Esophagus muscularis mucosa (tissue), 4 donors: ENCODE results near the gene NBPF3. TPM values are rescaled to one million over a fixed set of nuclear protein-coding genes. Genes with fewer than 3 reads are reported as not detected.

Source experiments
- DNase-seq: peaks from one replicate; pipeline ENCODE4 v3.0.0-alpha.2; 2017; ENCODE audit errors: extremely low spot score
- H3K27ac ChIP-seq, 4 donors: fragments of 200-600 bp; sonication (generic); replicated peaks in 1 of 4; 1 replicate in 3 of 4; 2 replicates in 1 of 4; pipeline ENCODE4 v1.5.1; 2016 to 2019; ENCODE audit warnings: mild to moderate bottlenecking in 1 of 4
- H3K27me3 ChIP-seq, 4 donors: fragments of 200-600 bp; sonication (generic); one replicate each; pipeline versions ENCODE4 v1.5.1 to v1.6.0; 2016 to 2019
- H3K36me3 ChIP-seq, 4 donors: fragments of 200-600 bp; sonication (generic); one replicate each; pipeline ENCODE4 v1.5.1; 2016 to 2019
- H3K4me1 ChIP-seq, 4 donors: fragments of 200-600 bp; sonication (generic); one replicate each; pipeline ENCODE4 v1.5.1; 2016 to 2019
- H3K4me3 ChIP-seq, 4 donors: fragments of 200-600 bp; sonication (generic); 1 replicate in 2 of 4; 2 replicates in 2 of 4; pipeline ENCODE4 v1.5.1; 2016 to 2019; ENCODE audit warnings: mild to moderate bottlenecking in 4 of 4, moderate library complexity in 1 of 4
- H3K9me3 ChIP-seq, 4 donors: fragments of 200-600 bp; sonication (generic); 1 replicate in 3 of 4; 2 replicates in 1 of 4; pipeline ENCODE4 v1.5.1; 2016 to 2019
- EP300 ChIP-seq: sonication (generic); formaldehyde crosslinking; IDR thresholded peaks from one replicate; pipeline ENCODE4 v1.6.1; 2017; ENCODE audit warnings: antibody characterized with exemption
- POLR2A ChIP-seq: fragments of 450-650 bp; IDR thresholded peaks from one replicate; pipeline ENCODE4 v1.6.1; 2017; ENCODE audit warnings: antibody characterized with exemption, moderate library complexity, mild to moderate bottlenecking, low read depth
- POLR2AphosphoS5 ChIP-seq, 2 donors: sonication (generic); formaldehyde crosslinking; IDR thresholded peaks; one replicate each; pipeline ENCODE4 v1.6.1; 2017; ENCODE audit warnings: antibody characterized with exemption in 2 of 2
- WGBS: methylation state at CpG from one replicate; pipeline ENCODE4 v1.1.5; 2018; 5-methylcytosine and 5-hydroxymethylcytosine counted together
- intact Hi-C: fragments of 100-400 bp; cut with DNase I; formaldehyde crosslinking; loops from one replicate; pipeline ENCODE4 v1.15.1; 2023
- total RNA-seq, 4 donors: library from RNA; depleted of rRNA; stranded (reverse); fragments of >200 nt; gene quantifications; one replicate each; pipeline versions ENCODE4 v1.1.0 to v1.2.1, GENCODE V29; 2016
- TF ChIP-seq, protein P1 (sequence below), 3 experiments: fragments of 200-600 bp in 2 of 3; fragments of 450-650 bp in 1 of 3; sonication (generic) in 2 of 3; IDR thresholded peaks; one replicate each; pipeline ENCODE4 v1.5.1; 2017 to 2019; ENCODE audit warnings: antibody characterized with exemption in 3 of 3, mild to moderate bottlenecking in 2 of 3, moderate library complexity in 1 of 3

The NBPF3 gene
- total RNA-seq, 4 donors from 2014 or later, result 5.8 to 13.1 (median 9.0) TPM

DNA sequence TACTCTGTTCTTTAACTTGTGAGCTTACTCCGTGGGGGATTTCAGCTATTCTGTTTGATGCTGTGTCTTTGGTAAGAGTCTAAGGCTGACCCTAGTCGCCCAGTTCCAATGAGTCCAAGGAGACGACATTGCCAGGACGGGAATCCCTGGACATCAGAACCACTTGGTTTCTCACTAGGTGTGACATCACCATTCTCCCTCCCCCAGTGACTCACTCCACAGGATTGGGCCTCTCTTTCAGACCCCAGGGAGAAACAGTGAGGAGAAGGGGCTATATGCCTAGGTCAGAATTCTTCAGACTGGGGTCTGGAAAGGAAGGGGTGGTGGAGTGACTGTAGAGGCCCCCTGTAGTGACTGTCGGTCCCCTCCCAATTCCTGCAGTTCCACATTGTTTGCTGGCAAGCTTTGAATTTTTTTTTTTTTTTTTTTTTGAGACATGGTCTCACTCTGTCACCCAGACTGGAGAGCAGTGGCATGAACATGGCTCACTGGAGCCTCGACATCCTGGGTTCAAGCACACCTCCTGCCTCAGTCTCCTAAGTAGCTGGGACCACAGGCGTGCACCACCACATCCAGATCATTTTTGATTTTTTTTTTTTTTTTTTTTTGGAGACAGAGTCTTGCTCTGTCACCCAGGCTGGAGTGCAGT, 90.6 kb downstream of the NBPF3 start:
- no peaks in the 10 kb centered on the region for H3K4me1 ChIP-seq
- peaks cover 0 to 27% (median 0%) of the 10 kb centered on the region in 4 donors for H3K27me3 ChIP-seq
- no peak for DNase-seq
- H3K4me3 ChIP-seq, result no peak overlapping the region
- 76% methylated on average over 7 of the region's 7 CpGs for WGBS
- TF ChIP-seq EP300, result no peak
- TF ChIP-seq POLR2AphosphoS5 (IDR thresholded peaks at IDR 0.05), result no peak
- no peak overlapping the region for H3K27ac ChIP-seq
- intact Hi-C loops, result no loop called here
- H3K9me3 ChIP-seq, result no peaks in the 10 kb centered on the region
- H3K36me3 ChIP-seq, result no peaks in the 10 kb centered on the region

DNA sequence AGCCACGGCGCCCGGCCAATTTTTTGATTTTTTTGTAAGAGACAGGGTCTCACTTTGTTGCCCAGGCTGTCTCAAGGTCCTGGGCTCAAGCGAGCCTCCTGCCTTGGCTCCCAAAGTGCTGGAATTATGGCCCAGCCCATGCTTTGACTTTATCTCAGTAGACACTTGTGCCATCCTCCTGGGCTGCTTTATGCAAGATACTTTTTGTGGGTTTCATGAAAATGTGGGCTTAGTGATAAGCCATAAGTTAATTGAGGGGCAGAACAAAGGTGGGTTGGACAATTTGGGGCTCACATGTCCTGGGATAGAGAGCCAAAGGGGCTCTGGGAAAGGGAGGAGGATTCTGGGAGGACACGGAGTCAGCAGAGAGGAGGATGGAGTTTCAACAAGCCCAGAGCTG, 91.3 kb downstream of the NBPF3 start:
- Histone ChIP-seq H3K27ac (no peak overlapping the region), H3K9me3 (no peaks in the 10 kb centered on the region), H3K27me3 (peaks cover 0 to 27% (median 0%) of the 10 kb centered on the region in 4 donors), H3K4me3 (no peak overlapping the region), H3K36me3 (no peaks in the 10 kb centered on the region), H3K4me1 (no peaks in the 10 kb centered on the region)
- TF ChIP-seq, protein P1, sequence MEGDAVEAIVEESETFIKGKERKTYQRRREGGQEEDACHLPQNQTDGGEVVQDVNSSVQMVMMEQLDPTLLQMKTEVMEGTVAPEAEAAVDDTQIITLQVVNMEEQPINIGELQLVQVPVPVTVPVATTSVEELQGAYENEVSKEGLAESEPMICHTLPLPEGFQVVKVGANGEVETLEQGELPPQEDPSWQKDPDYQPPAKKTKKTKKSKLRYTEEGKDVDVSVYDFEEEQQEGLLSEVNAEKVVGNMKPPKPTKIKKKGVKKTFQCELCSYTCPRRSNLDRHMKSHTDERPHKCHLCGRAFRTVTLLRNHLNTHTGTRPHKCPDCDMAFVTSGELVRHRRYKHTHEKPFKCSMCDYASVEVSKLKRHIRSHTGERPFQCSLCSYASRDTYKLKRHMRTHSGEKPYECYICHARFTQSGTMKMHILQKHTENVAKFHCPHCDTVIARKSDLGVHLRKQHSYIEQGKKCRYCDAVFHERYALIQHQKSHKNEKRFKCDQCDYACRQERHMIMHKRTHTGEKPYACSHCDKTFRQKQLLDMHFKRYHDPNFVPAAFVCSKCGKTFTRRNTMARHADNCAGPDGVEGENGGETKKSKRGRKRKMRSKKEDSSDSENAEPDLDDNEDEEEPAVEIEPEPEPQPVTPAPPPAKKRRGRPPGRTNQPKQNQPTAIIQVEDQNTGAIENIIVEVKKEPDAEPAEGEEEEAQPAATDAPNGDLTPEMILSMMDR (IDR thresholded peaks at IDR 0.05), result no peak
- TF ChIP-seq POLR2A (no peak), POLR2AphosphoS5 (IDR thresholded peaks at IDR 0.05) (no peak), EP300 (no peak)
- 97% methylated on average over 5 of the region's 5 CpGs for WGBS
- intact Hi-C loops, result no loop called here
- no peak for DNase-seq

GRCh38 chr1:21532496-21532895, 92.6 kb downstream of the NBPF3 start:
- DNase-seq, result no peak
- WGBS, result 72% methylated on average over 3 of the region's 3 CpGs
- H3K36me3 ChIP-seq, result no peaks in the 10 kb centered on the region
- TF ChIP-seq EP300 (no peak), POLR2A (no peak), POLR2AphosphoS5 (IDR thresholded peaks at IDR 0.05) (no peak)
- TF ChIP-seq, protein P1 (IDR thresholded peaks at IDR 0.05), result no peak
- intact Hi-C loops, result no loop called here
- peaks cover 0 to 27% (median 0%) of the 10 kb centered on the region in 4 donors for H3K27me3 ChIP-seq
- H3K27ac ChIP-seq, result no peak overlapping the region
- H3K4me3 ChIP-seq, result no peak overlapping the region
- H3K9me3 ChIP-seq, result no peaks in the 10 kb centered on the region
- peaks cover 0 to 5% (median 2%) of the 10 kb centered on the region in 4 donors for H3K4me1 ChIP-seq

DNA sequence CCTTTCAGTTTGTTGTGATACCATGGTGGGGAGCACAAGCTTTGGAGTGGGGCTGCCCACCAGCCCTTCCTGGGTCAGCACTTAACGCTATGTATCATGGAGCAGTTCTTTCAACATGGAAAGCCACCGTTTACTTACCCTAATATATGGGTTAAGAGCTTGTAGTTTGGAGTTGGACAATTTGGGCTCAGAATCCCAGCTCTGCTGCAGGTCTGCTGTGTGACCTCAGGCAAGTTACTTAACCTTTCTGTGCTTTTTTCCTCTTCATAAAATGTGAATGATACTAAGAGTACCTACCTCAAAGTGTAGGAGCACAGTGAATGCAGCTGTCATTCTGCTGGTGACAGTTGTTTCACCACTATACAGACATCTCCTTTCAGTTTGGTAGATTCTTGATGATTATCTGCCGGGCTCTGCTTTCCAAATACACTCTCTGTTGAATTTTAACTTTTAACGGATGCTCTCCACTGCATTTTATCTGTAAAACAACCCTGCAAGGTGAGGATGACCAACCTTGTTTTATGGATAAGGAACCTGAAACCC, 93.1 kb downstream of the NBPF3 start:
- intact Hi-C loops, result no loop called here
- Histone ChIP-seq H3K27ac (no peak overlapping the region), H3K27me3 (peaks cover 0 to 27% (median 0%) of the 10 kb centered on the region in 4 donors), H3K4me1 (peaks cover 0 to 10% (median 7%) of the 10 kb centered on the region in 4 donors), H3K9me3 (no peaks in the 10 kb centered on the region), H3K4me3 (no peak overlapping the region), H3K36me3 (no peaks in the 10 kb centered on the region)
- TF ChIP-seq EP300, result no peak
- no peak for TF ChIP-seq POLR2A
- no peak for TF ChIP-seq POLR2AphosphoS5 (IDR thresholded peaks at IDR 0.05)
- TF ChIP-seq, protein P1 (IDR thresholded peaks at IDR 0.05), result no peak
- 86% methylated on average over 4 of the region's 4 CpGs for WGBS
- no peak for DNase-seq

GRCh38 chr1:21534146-21534545, 94.2 kb downstream of the NBPF3 start:
- DNase-seq, result no peak
- Histone ChIP-seq H3K9me3 (no peaks in the 10 kb centered on the region), H3K27ac (no peak overlapping the region), H3K4me1 (peaks cover 0 to 20% (median 12%) of the 10 kb centered on the region in 4 donors), H3K36me3 (no peaks in the 10 kb centered on the region), H3K27me3 (peaks cover 0 to 38% (median 0%) of the 10 kb centered on the region in 4 donors), H3K4me3 (no peak overlapping the region)
- WGBS, result 88% methylated on average over 5 of the region's 5 CpGs
- TF ChIP-seq, protein P1 (IDR thresholded peaks at IDR 0.05), result no peak
- TF ChIP-seq EP300 (no peak), POLR2A (no peak), POLR2AphosphoS5 (IDR thresholded peaks at IDR 0.05) (no peak)
- intact Hi-C loops, result no loop called here

Other genes with a start within 250 kb of the NBPF3 start
- 100 to 1,000 TPM in 1 of 4 donors, 10 to 100 TPM in 3; 53.6 to 101 (median 80.7) TPM for gene ECE1, start 149.7 kb upstream of the NBPF3 start, total RNA-seq
- 10 to 100 TPM in 1 of 4 donors, 1 to 10 TPM in 3; 1.2 to 10.3 (median 3.8) TPM for gene ALPL, start 69.3 kb downstream of the NBPF3 start, total RNA-seq
- gene RAP1GAP, start 229.2 kb downstream of the NBPF3 start, total RNA-seq, result under 1 TPM; 0.33 to 0.83 (median 0.56) TPM